NCI-H446 treated with DMSO at 0.1 percent for 48 hours (cell line): ENCODE data around the gene CSNK1G2.

ENCODE experiments used
- DNase-seq: peaks from one replicate; lab custom pipeline; 2025; lab: John Stamatoyannopoulos, UW

CSNK1G2 gene

DNA sequence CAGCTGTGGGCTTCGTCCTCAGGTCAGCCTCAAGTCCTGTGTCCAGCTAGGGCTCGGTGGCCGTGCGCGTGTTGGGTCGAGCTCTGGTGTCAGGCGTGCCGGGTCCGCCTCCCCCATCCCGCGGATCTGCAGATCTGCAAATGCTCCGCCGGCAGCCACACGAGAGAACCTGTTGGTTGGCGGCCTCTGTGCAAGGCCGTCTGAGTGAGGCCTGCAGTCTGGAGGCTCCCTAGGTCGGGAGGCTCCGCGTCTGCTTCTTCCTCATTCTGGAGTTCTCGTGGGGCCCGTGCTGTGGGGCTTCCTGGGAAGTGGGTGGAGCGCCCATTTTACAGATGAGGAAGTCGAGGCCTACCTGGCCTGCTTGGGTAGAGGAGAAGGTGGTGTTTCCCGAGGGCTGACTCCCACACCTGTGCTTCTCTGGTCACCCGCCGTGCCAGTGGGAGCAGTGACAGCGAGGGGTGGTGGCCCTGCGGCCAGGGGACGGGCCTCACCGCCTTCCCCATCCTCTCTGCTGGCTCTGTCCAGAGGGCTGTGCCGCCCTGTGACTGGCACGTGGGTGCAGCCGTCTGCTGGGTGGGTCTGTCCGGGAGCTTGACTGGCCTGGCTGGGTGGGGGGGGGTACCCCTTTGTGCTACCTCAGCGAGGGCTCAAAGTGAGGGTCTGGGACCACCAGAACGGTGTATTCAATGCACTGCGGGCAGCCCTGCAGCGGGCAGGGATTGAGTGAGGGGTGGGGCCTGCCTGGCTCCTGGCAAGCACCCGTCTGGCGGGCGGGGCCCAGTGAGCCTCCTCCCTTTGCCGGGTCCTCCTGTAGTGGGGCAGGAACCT, 3.3 kb downstream of the CSNK1G2 start:
- no peak for DNase-seq

DNA sequence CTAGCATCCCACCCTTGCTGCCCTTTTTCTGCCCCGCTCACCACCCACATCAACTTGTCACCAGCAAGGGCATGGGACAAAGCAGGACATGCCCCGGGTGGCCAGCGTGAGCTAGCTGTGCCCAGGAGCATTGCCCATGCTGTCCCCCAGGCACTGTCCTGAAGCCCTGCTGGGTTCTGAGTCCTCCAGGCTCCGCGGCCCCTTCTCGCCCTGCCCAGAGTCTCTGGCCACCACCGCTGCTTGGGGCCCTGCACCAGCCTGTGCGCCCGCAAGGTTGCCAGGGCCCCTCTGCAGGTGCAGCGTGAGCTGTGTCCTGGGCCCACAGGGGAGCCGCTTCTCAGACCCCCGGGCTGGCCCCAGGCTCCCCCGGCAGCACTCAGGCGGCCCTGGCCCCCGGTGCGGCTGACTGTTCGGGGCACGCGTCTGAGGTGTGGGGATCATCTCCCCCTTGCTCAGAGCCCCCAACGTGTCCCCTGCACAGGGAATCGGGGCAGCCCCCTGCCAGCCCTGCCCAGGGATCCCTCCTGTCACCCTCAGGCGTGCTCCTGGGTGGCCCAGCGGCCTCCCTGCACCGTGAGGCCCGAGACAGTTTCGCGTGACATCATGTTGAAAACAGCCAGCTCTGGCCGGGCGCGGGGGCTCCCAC, 4.1 kb downstream of the CSNK1G2 start:
- no peak for DNase-seq

- DNase-seq = no peak
These were observed 4.9 kb downstream of the CSNK1G2 start for GRCh38 chr19:1945899-1946298.

DNA sequence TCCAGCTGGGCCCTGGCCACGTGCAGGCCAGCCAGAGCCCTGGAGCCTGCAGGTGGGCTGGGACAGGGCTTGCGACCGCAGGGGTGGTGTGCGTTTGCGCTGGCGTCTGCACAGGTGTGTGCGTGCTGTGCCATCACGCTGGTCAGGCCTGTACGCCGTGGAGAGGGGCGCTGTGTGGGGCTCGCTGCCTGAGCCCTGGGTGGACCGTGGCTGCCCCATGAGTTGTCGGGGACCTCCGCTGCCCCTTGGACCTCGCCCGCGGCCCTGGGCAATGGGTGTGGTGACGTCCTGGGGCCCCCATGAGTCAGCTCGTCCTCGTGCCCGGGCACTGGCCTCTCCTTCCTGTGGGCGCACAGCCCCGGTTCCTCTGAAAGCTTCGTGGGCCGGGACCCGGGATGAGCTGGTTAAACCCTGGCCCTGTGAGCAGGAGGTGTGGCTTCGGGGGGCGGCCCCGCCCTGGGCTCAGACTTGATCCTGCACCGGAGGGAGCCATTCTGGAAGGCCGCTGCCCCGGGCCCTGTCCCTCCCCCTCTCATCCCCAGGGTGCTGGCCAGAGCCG, 6.8 kb downstream of the CSNK1G2 start:
- no peak for DNase-seq

DNA sequence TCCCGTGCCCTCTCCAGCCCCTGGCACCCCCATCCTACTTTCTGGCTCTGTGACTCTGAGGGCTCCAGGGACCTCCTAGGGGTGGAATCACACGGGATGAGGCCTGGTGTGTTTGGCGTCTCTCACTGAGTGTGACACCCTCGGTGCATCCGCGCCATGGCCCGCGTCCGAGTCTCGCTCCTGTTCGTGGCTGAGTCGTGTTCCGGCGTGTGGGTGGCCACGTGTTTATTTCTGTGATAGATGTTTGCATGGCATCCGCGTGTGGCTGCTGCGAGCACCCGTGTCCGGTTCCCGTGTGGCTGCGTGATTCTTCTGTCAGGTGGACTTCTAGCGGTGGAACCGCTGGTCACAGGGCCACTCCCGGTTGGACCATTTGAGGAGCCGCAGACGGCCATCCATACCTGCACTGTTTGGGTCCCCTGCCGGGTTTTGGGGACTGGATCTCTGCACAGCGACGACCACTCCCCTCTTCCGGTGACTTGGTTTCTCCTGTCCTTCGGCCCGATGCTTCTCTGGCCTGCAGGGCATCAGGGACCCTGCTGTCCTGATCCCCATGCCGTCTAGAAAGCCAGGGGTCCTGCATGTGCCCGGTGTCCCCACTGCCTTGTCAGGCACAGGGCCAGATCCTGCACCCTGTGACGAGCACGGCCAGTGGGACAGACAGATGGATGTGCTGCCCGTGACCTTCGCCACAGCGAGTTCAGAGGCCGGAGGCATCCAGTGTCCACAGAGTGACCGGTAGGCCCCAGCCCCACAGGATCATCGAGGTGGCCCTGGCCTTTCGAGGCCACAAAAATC, 8.5 kb downstream of the CSNK1G2 start:
- DNase-seq = no peak

DNA sequence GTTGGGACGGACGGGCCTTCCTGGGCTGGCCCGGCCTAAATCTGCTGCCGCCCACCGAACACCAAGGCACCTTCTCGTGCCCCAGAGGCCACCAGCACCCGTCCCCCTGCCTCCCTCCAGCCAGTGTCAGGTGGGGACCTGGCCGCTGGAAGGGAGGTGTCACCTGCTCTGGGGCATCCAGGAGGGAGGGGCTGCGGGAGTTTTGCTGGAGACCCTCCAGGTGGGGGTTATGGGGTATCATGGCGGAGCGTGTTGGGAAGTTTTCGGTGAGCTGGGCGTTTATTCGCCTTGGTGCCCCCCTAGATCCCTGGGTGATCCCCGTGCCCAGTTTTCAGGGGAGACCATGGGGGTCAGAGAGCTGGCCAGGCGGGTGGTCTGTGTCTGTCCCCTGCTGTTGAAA, 9.7 kb downstream of the CSNK1G2 start:
- DNase-seq = no peak

DNA sequence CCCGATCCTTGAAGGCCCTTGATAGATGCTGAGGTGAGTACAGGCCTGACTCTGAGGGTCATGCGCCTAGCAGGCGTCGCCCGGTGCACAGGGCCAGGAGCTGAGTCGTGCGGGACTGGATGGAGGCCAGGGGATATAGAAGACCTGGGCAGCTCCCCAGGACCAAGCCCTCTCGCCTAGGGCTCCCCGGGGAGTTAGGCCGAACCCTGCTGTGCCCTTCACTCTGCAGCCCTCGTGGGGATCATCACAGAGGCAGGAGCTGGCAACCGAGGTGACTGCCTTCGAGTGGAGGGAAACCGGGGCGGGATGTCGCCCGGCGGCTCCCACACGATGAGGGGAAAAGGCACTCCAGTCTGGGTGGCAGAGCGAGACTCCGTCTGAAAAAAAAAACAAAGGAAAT, 11.7 kb downstream of the CSNK1G2 start:
- no peak for DNase-seq

DNA sequence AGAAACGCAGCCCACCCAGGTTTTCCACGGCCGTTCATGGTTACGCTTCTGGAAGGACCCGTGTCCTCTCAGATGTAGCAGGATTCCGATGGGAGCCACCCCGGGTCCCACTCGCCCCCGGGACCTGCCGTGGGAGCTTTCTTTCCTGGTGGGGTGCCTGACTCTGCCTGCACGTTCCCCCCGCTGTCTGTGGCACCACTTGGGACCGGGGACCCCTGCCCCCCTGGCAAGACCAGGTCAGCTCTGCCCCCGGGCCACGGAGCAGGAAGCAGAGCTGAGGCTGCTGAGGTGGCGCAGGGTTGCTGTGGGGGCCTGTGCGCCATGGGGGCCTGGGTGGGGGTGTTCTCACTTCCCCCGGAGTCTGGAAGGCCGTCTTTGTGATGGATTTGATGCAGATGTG, 12.1 kb downstream of the CSNK1G2 start:
- DNase-seq = no peak

DNA sequence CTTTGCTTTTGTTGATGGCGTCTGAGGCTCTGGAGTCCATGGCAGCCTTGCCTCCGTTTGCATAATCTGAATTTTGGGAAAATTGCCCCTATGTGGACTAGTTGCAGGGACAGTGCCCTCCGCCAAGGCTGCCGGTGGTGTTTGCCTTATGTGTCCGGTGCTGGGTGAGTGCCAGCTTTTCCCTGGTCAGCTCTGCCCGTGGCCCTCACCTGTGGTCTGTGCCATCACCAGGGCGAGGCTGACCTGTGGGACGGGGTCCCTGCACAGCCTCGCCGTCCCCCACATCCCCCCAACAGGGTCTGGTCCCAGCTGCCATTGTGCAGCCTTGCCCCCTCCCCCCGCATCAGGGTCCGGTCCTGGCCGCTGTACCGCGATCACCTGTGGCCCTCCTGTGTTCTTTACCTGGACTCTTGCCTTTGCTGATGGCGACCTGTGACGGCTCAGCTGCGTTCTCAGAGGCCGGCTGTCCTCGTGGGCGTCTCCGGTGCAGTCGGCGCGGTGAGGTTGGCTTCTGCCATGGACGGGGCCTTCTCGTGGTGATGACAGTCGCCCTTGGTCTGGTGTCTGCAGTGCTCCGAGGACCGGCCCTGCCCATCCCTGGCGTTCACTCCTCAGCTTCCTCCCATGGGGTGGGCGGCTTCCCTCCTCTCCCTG, 12.6 kb downstream of the CSNK1G2 start:
- no peak for DNase-seq

DNA sequence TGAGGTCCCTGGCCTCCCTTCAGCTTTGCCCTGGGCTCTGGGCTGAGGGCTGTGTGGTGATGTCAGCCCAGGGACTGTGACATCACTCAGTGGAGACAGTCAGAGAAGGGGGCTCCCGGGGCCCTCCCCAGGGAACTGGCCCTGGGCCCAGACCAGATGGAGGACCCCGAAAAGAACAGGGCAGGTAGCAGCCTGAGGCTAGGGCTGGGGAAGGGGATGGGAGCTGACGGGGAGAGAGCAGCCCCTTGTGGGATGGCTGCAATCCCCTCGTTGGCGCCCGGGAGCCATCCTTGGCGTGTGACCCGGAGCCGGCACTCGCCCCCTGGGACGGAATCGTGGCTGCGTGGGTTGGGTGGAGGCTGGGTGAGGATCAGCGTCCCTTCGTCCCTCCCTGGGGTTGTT, 13.6 kb downstream of the CSNK1G2 start:
- no peak for DNase-seq

GRCh38 chr19:1955171-1956121, 14.5 kb downstream of the CSNK1G2 start:
- no peak for DNase-seq

GRCh38 chr19:1956122-1956494, 15.1 kb downstream of the CSNK1G2 start:
- DNase-seq = no peak

- DNase-seq = no peak
These were observed 16.0 kb downstream of the CSNK1G2 start for GRCh38 chr19:1956868-1957492.

- no peak for DNase-seq
These were observed 16.7 kb downstream of the CSNK1G2 start for GRCh38 chr19:1957562-1958248.

- no peak for DNase-seq
These were observed 19.1 kb downstream of the CSNK1G2 start for GRCh38 chr19:1959928-1960589.

GRCh38 chr19:1961000-1961883, 20.3 kb downstream of the CSNK1G2 start:
- DNase-seq = no peak

DNA sequence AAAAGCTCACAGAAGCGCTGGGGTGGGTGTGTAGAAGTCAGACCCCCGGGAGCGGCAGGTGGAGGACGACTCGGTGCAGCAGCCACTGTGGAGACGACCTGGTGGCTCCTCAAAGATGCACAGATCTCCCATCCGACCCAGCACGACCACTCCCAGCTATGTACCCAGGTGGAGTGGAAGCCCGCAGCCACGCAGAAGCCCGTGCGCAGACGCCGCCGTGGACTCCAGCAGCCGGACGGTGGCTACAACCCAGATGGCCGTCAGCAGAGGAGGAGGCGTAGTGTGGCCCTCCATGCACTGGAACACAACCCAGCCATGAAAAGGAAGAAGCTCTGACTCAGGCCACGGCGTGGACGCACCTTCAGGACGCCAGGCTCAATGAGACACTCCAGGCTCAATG, 21.7 kb downstream of the CSNK1G2 start:
- DNase-seq = no peak

- no peak for DNase-seq
These were observed 26.2 kb downstream of the CSNK1G2 start for GRCh38 chr19:1967087-1967608.
